HepG2 (cell line): Measurements from ENCODE around the gene PHLDB1. TPM values are rescaled to one million over a fixed set of nuclear protein-coding genes. Genes with fewer than 3 reads are reported as not detected.

Source experiments
- ETS1 ChIP-seq: sonication (generic); formaldehyde crosslinking; IDR thresholded peaks from 2 replicates; pipeline ENCODE4 v1.4.0; 2020; ENCODE audit warnings: missing genetic modification reagents
- HES4 ChIP-seq: sonication (generic); formaldehyde crosslinking; IDR thresholded peaks from 2 replicates; pipeline ENCODE4 v1.9.0; 2021; ENCODE audit warnings: mild to moderate bottlenecking, missing genetic modification reagents, borderline replicate concordance
- HNF1B ChIP-seq: sonication (generic); formaldehyde crosslinking; IDR thresholded peaks from 2 replicates; pipeline ENCODE4 v1.5.1; 2020; ENCODE audit warnings: mild to moderate bottlenecking, moderate library complexity, missing genetic modification reagents
- MAZ ChIP-seq, 2 experiments: sonication (generic) in 1 of 2; formaldehyde crosslinking in 1 of 2; IDR thresholded peaks; 2 replicates each; pipeline versions ENCODE4 v1.5.0 to v1.6.1; 2012 to 2020; ENCODE audit warnings: low read depth in 2 of 2, mild to moderate bottlenecking in 2 of 2, borderline replicate concordance in 1 of 2, improper control_type of control experiment in 1 of 2, low read length in 1 of 2, missing genetic modification reagents in 1 of 2, moderate library complexity in 1 of 2
- MXI1 ChIP-seq: IDR thresholded peaks from 3 replicates; pipeline ENCODE4 v1.6.1; 2012; ENCODE audit warnings: low read depth, low read length, inconsistent platforms, borderline replicate concordance
- TMF1 ChIP-seq: sonication (generic); formaldehyde crosslinking; IDR thresholded peaks from 2 replicates; pipeline ENCODE4 v1.8.1; 2022; ENCODE audit warnings: low read depth, missing genetic modification reagents
- WIZ ChIP-seq: sonication (generic); formaldehyde crosslinking; IDR thresholded peaks from 2 replicates; pipeline ENCODE4 v1.5.1; 2020; ENCODE audit warnings: mild to moderate bottlenecking, missing genetic modification reagents
- YY1 ChIP-seq: IDR thresholded peaks from 2 replicates; pipeline ENCODE4 v1.6.1; 2011; ENCODE audit warnings: low read length, low read depth, moderate library complexity, mild to moderate bottlenecking; ENCODE audit not compliant: insufficient read depth, insufficient replicate concordance
- ZBTB39 ChIP-seq: sonication (generic); formaldehyde crosslinking; IDR thresholded peaks from 2 replicates; pipeline ENCODE4 v1.5.0; 2020; ENCODE audit warnings: missing genetic modification reagents
- ZNF253 ChIP-seq: sonication (generic); formaldehyde crosslinking; IDR thresholded peaks from 2 replicates; pipeline ENCODE4 v1.8.0; 2022; ENCODE audit warnings: mild to moderate bottlenecking, missing genetic modification reagents, borderline replicate concordance
- ZNF280D ChIP-seq: sonication (generic); formaldehyde crosslinking; IDR thresholded peaks from 2 replicates; pipeline ENCODE4 v1.5.1; 2020; ENCODE audit warnings: mild to moderate bottlenecking, missing genetic modification reagents
- ZNF737 ChIP-seq: sonication (generic); formaldehyde crosslinking; IDR thresholded peaks from 2 replicates; pipeline ENCODE4 v1.5.0; 2020; ENCODE audit warnings: missing genetic modification reagents, mild to moderate bottlenecking, borderline replicate concordance
- ZNF788 ChIP-seq: sonication (generic); formaldehyde crosslinking; IDR thresholded peaks from 2 replicates; pipeline ENCODE4 v1.5.0; 2020; ENCODE audit warnings: mild to moderate bottlenecking, missing genetic modification reagents, borderline replicate concordance
- ZSCAN5A ChIP-seq: sonication (generic); formaldehyde crosslinking; IDR thresholded peaks from 2 replicates; pipeline ENCODE4 v1.8.0; 2022; ENCODE audit warnings: mild to moderate bottlenecking, missing genetic modification reagents, borderline replicate concordance
- polyA plus RNA-seq, 8 experiments: library from polyadenylated mRNA; depleted of rRNA in 3 of 8; stranded (reverse) in 7 of 8; unstranded in 1 of 8; fragments of >200 nt; fragmentation: Illumina TruSeq in 4 of 8; extraction: Trizol in 4 of 8; gene quantifications; 2 replicates each; pipeline versions ENCODE4 v1.2.1 to v1.2.3, GENCODE V29; 2011 to 2016; ENCODE audit warnings: low read depth in 4 of 8, missing spikeins in 1 of 8, mixed read lengths in 1 of 8; ENCODE audit not compliant: insufficient read depth in 1 of 8
- total RNA-seq, 5 experiments: library from RNA; depleted of rRNA; stranded (reverse); fragments of >200 nt; fragmentation: Illumina TruSeq; extraction: Trizol; gene quantifications; 2 replicates each; pipeline ENCODE4 v1.2.3, GENCODE V29; 2016; ENCODE audit warnings: low read depth in 1 of 5

Gene PHLDB1
- total and polyA plus RNA-seq, 2 of the 13 experiments (the other 11 are each of a cell fraction or from before 2014, with no cell fraction given), result 13.8 to 14.2 TPM

- TF ChIP-seq ZBTB39 (CRISPR knock-in tag), result 0 out of 2 replicates have a peak, but pooled peaks have one; percentile 3
- 0 out of 2 replicates have a peak, but pooled peaks have one; percentile 16 for TF ChIP-seq ZNF737 (CRISPR knock-in tag)
- peak; percentile 63; the same call in 1 of the 2 replicates for TF ChIP-seq ZNF280D (CRISPR knock-in tag)
- TF ChIP-seq ZSCAN5A (CRISPR knock-in tag), result 0 out of 2 replicates have a peak, but pooled peaks have one; percentile 9
- TF ChIP-seq HNF1B (CRISPR knock-in tag), result no peak; the same call in 1 of the 2 replicates
- TF ChIP-seq ZNF253 (CRISPR knock-in tag), result no peak
- no peak for TF ChIP-seq ZNF788 (CRISPR knock-in tag)
- TF ChIP-seq TMF1 (CRISPR knock-in tag), result no peak
- TF ChIP-seq WIZ (CRISPR knock-in tag), result 0 out of 2 replicates have a peak, but pooled peaks have one; percentile 3
- no peak; the same call in 1 of the 2 replicates for TF ChIP-seq MAZ (IDR thresholded peaks at IDR 0.05; ENCODE audit: borderline replicate concordance, low read depth, low read length)
- TF ChIP-seq MAZ (CRISPR knock-in tag; IDR thresholded peaks at IDR 0.05; ENCODE audit: low read depth), result no peak
- TF ChIP-seq HES4 (CRISPR knock-in tag), result 0 out of 2 replicates have a peak, but pooled peaks have one; percentile 37
- peak; percentile 90; the same call in 1 of the 2 replicates for TF ChIP-seq ETS1 (CRISPR knock-in tag)
- TF ChIP-seq YY1, result peak; percentile 54
- TF ChIP-seq MXI1, result no peak
Measured at GRCh38 chr11:118621071-118621783, 13.8 kb downstream of the PHLDB1 start (continued).
